Activated CD8-positive, alpha-beta T cell treated with anti-CD3 and anti-CD28 coated beads for 36 hours (primary cell): Measurements from ENCODE around the gene CGNL1. TPM values are rescaled to one million over a fixed set of nuclear protein-coding genes. Genes with fewer than 3 reads are reported as not detected.

Experiments used
- ATAC-seq: fragments of 200-7000 bp; cut with Tn5 transposase; one replicate; pipeline ENCODE4 v1.10.0; 2021; ENCODE audit warnings: mild to moderate bottlenecking, moderate library complexity
- CTCF ChIA-PET: fragments of 350-600 bp; sonication (Branson Sonifier 250); formaldehyde crosslinking; loops from one replicate; lab custom pipeline; 2021; ENCODE audit warnings: antibody characterized with exemption; lab: Charles Lee
- POLR2A ChIA-PET: fragments of 350-600 bp; sonication (Branson Sonifier 250); formaldehyde crosslinking; loops from one replicate; lab custom pipeline; 2021; ENCODE audit warnings: antibody characterized with exemption; lab: Charles Lee
- DNase-seq: peaks from one replicate; pipeline ENCODE4 v3.0.0-alpha.2; 2020
- H3K27ac Mint-ChIP-seq: one replicate; pipeline ENCODE4 v1.8.0; 2021; ENCODE audit warnings: mild to moderate bottlenecking, mixed read lengths
- H3K27me3 Mint-ChIP-seq: one replicate; pipeline ENCODE4 v1.8.0; 2021; ENCODE audit warnings: mixed read lengths
- H3K36me3 Mint-ChIP-seq: one replicate; pipeline ENCODE4 v1.8.0; 2021; ENCODE audit warnings: low read depth, mixed read lengths
- H3K4me1 Mint-ChIP-seq: one replicate; pipeline ENCODE4 v1.8.0; 2021; ENCODE audit warnings: low read depth, mixed read lengths
- H3K4me3 Mint-ChIP-seq: one replicate; pipeline ENCODE4 v1.8.0; 2021; ENCODE audit warnings: mild to moderate bottlenecking, moderate library complexity, mixed read lengths
- H3K9me3 Mint-ChIP-seq: one replicate; pipeline ENCODE4 v1.8.0; 2021; ENCODE audit warnings: mixed read lengths
- CTCF ChIP-seq: fragments of 200-600 bp; IDR thresholded peaks from one replicate; pipeline ENCODE4 v1.8.0; 2022; ENCODE audit warnings: antibody characterized with exemption, mild to moderate bottlenecking
- intact Hi-C: fragments of 100-400 bp; cut with micrococcal nuclease; formaldehyde crosslinking; loops from one replicate; pipeline ENCODE4 v1.10.0; 2022
- total RNA-seq, 2 experiments: library from RNA; stranded (reverse); gene quantifications; one replicate each; pipeline ENCODE4 v1.2.3, GENCODE V29; 2021

Gene CGNL1
- total RNA-seq, 2 experiments from 2014 or later, result not detected

- CTCF ChIA-PET, result no interaction called here
Observed at GRCh38 chr15:57403017-57403416, 26.7 kb downstream of the CGNL1 start.

GRCh38 chr15:57403566-57404325 lies 27.4 kb downstream of the CGNL1 start:
- ChIA-PET CTCF (no interaction called here), POLR2A (no interaction called here)
- H3K27me3 Mint-ChIP-seq, result peaks cover 4% of the 10 kb centered on the region
- no peaks in the 10 kb centered on the region for H3K4me1 Mint-ChIP-seq
- no peaks in the 10 kb centered on the region for H3K36me3 Mint-ChIP-seq
- H3K27ac Mint-ChIP-seq, result no peak overlapping the region
- no peak overlapping the region for H3K4me3 Mint-ChIP-seq
- intact Hi-C loops, result no loop called here
- no peak for ATAC-seq
- no peak for DNase-seq
- H3K9me3 Mint-ChIP-seq, result no peaks in the 10 kb centered on the region
- no peak for TF ChIP-seq CTCF

More at GRCh38 chr15:57403017-57403416, 26.7 kb downstream of the CGNL1 start:
- no peak for TF ChIP-seq CTCF
- Mint-ChIP-seq H3K9me3 (no peaks in the 10 kb centered on the region), H3K27ac (no peak overlapping the region), H3K27me3 (peaks cover 4% of the 10 kb centered on the region), H3K4me3 (no peak overlapping the region), H3K4me1 (no peaks in the 10 kb centered on the region), H3K36me3 (no peaks in the 10 kb centered on the region)
- ATAC-seq (no peak), DNase-seq (no peak)
- intact Hi-C loops, result no loop called here
- POLR2A ChIA-PET, result no interaction called here

GRCh38 chr15:57405133-57405532 lies 28.8 kb downstream of the CGNL1 start:
- H3K4me3 Mint-ChIP-seq, result no peak overlapping the region
- H3K9me3 Mint-ChIP-seq, result no peaks in the 10 kb centered on the region
- ATAC-seq (no peak), DNase-seq (no peak)
- no peaks in the 10 kb centered on the region for H3K4me1 Mint-ChIP-seq
- no peak overlapping the region for H3K27ac Mint-ChIP-seq
- no peak for TF ChIP-seq CTCF
- intact Hi-C loops, result no loop called here
- POLR2A ChIA-PET, result no interaction called here
- CTCF ChIA-PET, result no interaction called here
- peaks cover 4% of the 10 kb centered on the region for H3K27me3 Mint-ChIP-seq
- no peaks in the 10 kb centered on the region for H3K36me3 Mint-ChIP-seq

GRCh38 chr15:57406062-57406772 lies 29.9 kb downstream of the CGNL1 start:
- intact Hi-C loops, result no loop called here
- no peaks in the 10 kb centered on the region for H3K9me3 Mint-ChIP-seq
- no peak for TF ChIP-seq CTCF
- no peak overlapping the region for H3K27ac Mint-ChIP-seq
- H3K4me1 Mint-ChIP-seq, result no peaks in the 10 kb centered on the region
- H3K27me3 Mint-ChIP-seq, result peaks cover 4% of the 10 kb centered on the region
- H3K4me3 Mint-ChIP-seq, result no peak overlapping the region
- H3K36me3 Mint-ChIP-seq, result no peaks in the 10 kb centered on the region
- CTCF ChIA-PET, result no interaction called here
- DNase-seq (no peak), ATAC-seq (no peak)
- POLR2A ChIA-PET, result no interaction called here

GRCh38 chr15:57410373-57410772 lies 34.1 kb downstream of the CGNL1 start:
- no peak for TF ChIP-seq CTCF
- H3K27ac Mint-ChIP-seq, result no peak overlapping the region
- H3K9me3 Mint-ChIP-seq, result no peaks in the 10 kb centered on the region
- no peak for DNase-seq
- H3K27me3 Mint-ChIP-seq, result peaks cover 5% of the 10 kb centered on the region
- POLR2A ChIA-PET, result no interaction called here
- CTCF ChIA-PET, result interaction anchor here (0.5 kb wide), 1 partner anchor 88 kb away, joined by 3 read pairs; no protein-coding TSS in a partner anchor
- no peaks in the 10 kb centered on the region for H3K4me1 Mint-ChIP-seq
- no peak for ATAC-seq
- intact Hi-C loops, result no loop called here
- H3K4me3 Mint-ChIP-seq, result no peak overlapping the region
- H3K36me3 Mint-ChIP-seq, result no peaks in the 10 kb centered on the region
